HFF-Myc (cell line): ENCODE data around the gene SLC25A30.

ENCODE experiments used
- DNase-seq: peaks from one replicate; pipeline ENCODE4 v3.0.0-alpha.2; 2011; ENCODE audit warnings: low read depth; ENCODE audit errors: extremely low read depth
- H3K4me3 ChIP-seq: replicated peaks from 2 replicates; pipeline ENCODE4 v1.5.1; 2011; ENCODE audit warnings: low read depth, mild to moderate bottlenecking, control low read depth, low read length
- TF ChIP-seq, protein P1 (sequence below): IDR thresholded peaks from 2 replicates; pipeline ENCODE4 v1.5.1; 2012; ENCODE audit warnings: mild to moderate bottlenecking, low read depth, low read length, control low read depth; ENCODE audit errors: missing control alignments

SLC25A30 gene

GRCh38 chr13:45413826-45414307 is 4.3 kb downstream of the SLC25A30 start:
- no peak overlapping the region for H3K4me3 ChIP-seq
- DNase-seq: no peak
- TF ChIP-seq, protein P1, sequence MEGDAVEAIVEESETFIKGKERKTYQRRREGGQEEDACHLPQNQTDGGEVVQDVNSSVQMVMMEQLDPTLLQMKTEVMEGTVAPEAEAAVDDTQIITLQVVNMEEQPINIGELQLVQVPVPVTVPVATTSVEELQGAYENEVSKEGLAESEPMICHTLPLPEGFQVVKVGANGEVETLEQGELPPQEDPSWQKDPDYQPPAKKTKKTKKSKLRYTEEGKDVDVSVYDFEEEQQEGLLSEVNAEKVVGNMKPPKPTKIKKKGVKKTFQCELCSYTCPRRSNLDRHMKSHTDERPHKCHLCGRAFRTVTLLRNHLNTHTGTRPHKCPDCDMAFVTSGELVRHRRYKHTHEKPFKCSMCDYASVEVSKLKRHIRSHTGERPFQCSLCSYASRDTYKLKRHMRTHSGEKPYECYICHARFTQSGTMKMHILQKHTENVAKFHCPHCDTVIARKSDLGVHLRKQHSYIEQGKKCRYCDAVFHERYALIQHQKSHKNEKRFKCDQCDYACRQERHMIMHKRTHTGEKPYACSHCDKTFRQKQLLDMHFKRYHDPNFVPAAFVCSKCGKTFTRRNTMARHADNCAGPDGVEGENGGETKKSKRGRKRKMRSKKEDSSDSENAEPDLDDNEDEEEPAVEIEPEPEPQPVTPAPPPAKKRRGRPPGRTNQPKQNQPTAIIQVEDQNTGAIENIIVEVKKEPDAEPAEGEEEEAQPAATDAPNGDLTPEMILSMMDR: no peak

- H3K4me3 ChIP-seq: no peak overlapping the region
- TF ChIP-seq, protein P1: no peak
- no peak for DNase-seq
Measured at GRCh38 chr13:45412274-45413049, 5.7 kb downstream of the SLC25A30 start.

DNA sequence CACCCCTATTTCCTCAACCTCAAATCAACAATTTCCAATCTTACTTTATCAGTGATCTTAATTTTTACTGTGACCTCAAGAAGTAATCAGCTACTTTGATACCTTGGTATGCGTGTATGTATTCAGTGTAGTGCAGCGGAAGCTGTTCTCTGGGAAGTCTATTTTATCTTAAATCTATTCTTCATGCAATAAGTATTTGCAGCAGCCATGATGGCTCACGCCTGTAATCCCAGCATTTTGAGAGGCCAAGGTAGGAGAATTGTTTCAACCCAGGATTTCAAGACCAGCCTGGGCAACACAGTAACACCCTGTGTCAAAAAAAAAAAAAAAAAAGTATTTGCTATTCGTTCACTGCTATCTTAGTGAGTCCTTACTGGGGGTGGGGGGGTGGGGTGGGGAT is 6.5 kb downstream of the SLC25A30 start:
- no peak overlapping the region for H3K4me3 ChIP-seq
- DNase-seq: no peak
- TF ChIP-seq, protein P1: no peak

DNA sequence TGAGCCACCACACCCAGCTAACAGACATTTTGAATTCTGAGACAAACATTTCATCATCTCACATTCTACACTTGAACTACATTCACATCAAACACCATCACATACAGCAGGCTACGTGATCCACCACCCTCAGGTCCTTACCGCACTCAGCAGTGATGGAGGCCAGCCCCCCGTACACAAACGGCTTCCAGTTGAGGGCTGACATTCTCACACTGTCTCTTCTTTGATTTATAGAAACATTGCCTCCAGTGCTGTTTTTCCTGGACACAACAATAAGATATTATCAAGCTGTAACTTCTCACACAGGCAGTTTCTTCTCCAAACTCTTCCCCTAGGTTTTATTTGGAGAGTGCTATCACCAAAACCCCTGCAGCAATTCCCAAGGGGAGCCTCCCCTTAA is 7.0 kb downstream of the SLC25A30 start:
- TF ChIP-seq, protein P1: no peak
- no peak for DNase-seq
- no peak overlapping the region for H3K4me3 ChIP-seq

- TF ChIP-seq, protein P1: no peak
- DNase-seq: no peak
- H3K4me3 ChIP-seq: no peak overlapping the region
Measured at GRCh38 chr13:45410466-45410865, 7.7 kb downstream of the SLC25A30 start.

DNA sequence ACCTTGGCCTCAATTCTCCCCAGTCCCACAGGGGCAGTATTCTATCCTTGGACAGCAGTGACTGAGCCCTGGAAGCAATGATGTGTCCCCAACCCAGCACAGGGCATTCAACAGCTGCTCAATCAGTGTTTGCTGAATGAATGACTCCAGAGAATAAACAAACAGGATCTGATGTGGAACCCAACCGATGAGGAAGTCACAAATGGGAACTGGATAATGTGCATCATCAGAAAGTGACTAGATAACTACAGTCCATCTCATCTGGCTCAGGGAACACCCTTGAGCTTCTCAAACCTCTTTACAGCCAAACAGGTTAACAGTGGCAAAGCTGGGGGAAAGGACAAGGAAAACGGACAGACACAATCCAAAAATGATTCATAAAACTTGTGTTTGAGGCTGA is 8.2 kb downstream of the SLC25A30 start:
- TF ChIP-seq, protein P1: no peak

More for the DNA sequence above, 8.2 kb downstream of the SLC25A30 start:
- no peak for DNase-seq
- no peak overlapping the region for H3K4me3 ChIP-seq
